NCI-H1417 (cell line): ENCODE results near the gene CNTN6.
A peak's percentile ranks its signal among the peaks of the same experiment; 100 is the strongest.

Experiments
- DNase-seq, 3 experiments: peaks; one replicate each; lab custom pipeline; 2025; lab: John Stamatoyannopoulos, UW

Gene CNTN6

DNA sequence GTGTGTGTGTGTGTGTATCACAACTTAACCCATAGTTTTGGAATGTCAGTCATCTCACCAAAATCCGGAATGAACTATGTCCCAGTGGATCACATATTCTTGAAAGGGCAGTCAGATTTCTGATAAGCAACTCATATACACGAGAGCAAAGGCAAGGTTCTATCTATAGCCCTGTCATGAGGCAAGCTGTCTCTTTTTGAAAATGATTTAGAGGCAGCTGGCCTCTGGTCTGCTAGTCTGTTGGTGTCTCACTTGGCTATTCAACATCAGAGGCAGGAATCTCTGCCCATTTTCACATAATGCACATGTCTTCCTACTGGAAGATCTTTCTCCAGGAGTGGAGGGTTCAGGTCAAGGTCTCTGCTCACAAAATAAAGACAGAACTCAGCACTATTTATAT, 79.8 kb downstream of the CNTN6 start:
- no peak for DNase-seq

DNA sequence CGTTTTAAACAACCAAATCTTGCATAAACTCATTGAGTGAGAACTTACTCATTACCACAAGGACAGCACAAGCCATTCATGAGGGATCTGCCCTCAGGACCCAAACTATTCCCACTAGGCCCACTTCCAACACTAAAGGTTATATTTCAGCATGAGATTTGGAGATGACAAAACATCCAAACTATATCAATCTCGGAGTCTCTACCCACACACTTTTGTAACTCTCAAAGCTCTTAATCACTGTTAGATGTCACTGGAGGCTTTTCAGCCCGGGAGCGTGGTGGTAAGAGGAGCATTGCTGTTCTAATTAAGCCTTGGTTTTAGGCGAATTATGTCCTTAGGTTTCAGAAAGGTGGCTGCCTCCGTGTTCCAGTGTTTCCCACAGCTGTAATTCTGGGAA, 86.3 kb downstream of the CNTN6 start:
- no peak for DNase-seq

DNA sequence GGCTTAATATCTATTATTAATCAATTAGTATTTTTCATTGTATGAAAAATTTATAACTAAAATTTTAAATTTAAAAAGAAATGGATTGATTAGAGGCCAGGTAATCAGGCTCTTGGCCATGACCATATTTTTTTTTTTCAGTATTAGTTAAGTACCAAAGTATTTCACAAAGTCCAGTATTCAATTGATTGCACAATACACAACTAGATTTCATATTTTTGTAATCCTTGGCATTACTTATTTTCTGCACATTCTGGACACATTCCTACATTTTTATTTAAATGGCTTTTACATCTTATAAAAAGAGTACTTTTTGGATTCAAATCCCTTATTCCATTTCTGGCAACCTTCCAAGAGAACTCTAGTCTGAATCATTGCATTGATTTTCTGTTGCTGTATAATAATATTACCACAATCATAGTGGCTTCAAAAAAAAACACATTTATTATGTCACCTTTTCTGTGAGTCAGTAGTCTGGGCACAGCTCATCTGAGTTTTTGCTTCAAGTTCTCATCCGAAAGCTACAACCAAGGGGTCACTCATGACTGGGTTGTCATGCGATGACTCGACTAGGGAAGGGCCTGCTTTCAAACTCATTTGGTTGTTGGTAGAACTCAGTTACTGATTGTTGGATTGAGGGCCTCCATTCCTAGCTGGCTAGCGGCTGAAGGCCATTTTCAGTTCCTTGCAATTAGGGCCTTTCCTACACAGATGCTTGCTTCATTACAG, 90.7 kb downstream of the CNTN6 start:
- DNase-seq, result no peak

DNA sequence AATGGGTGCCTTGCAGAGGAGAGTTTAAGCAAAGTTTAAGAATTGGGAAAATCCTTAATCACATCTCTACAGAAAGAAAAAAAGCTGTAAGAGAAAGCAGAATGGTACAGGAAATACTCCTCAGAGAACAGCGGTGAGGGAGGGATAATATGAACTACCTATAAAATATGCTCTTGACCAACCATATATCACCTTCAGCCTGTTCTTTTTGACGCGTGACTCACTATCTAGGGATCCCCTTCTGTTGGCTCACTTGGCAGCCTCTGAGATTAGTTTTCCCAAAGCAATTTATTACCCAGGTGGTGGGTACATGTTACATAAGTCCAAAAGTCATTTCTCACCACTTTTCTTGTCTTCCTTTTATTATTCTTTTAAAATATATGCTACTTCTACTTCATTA, 97.7 kb downstream of the CNTN6 start:
- DNase-seq, result no peak

DNA sequence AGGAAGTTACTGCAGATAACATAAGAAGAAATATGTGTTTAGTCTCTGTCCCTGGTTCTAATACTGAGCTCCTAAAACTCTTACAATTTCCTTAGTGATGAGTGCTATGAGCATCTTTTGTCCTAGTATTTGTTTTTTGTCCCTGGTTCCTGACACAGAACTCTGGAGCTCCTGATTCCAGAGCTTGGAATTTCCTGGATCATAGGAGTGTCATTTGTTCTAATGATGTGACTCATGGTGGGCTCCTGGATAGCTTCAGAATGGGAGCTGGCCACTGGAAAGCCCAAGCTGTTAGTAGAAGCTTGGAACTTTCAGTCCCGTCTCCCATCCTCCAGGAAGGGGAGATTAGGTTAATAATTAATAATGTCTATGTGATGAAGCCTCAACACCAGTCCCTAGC, 98.2 kb downstream of the CNTN6 start:
- no peak for DNase-seq

DNA sequence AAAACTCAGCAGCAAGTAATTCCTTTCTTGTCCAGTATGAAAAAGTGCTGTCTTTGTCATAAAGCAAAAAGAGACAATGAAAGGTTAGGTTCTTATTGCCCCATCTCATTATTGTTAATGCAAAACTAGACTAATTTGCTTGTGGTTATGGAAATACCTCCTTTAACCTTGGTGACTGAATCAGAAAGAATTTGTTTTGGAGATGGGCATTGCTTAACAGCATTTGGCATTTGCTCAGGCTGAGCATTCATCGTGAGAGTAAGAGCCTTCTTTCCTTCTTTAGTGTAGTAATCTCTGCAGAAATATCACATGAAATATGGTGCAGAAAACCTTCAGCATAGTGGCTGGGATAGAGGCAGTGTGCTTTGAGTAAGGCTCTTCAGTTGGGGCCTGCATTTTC, 103.1 kb downstream of the CNTN6 start:
- DNase-seq, result no peak

DNA sequence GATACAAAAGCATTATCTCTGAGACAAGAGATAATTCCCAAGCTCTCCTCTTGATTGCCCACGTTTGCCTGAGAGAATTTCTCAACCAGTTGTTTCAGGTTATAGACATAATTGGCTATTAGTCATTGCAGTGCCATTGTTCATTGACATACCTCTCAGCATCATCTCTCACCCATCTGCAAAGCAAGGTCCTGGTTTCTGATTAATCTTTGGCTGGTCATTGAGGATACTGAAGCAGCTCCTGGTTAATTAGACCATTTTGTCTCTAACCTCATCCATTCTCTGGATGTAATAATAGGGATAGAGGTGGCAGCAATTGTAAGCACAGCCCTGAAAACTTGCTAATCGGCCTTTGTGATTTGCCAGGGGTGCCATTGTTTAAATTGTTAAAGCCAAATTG, 104.2 kb downstream of the CNTN6 start:
- DNase-seq, result peak in 2 of 3 experiments; percentile 42 to 84

DNA sequence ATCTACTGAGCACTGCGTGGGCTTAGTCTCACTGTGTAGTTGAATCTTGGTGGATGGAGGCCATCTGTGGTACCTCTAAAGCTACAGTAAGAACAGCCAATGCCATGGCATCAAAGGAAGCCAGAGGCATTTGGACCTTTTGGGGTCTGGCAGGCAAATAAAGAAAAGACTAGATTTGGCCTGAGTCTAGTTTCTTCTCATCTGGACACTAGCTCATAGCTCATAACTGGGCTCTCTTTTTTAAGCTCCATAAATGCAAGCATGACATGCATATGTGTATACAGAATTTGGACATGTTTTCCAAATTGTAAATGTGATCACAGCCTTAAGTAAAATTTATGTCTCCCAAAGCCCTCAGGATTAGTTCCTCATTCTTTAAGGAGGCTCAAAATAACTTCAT, 107.5 kb downstream of the CNTN6 start:
- no peak for DNase-seq

DNA sequence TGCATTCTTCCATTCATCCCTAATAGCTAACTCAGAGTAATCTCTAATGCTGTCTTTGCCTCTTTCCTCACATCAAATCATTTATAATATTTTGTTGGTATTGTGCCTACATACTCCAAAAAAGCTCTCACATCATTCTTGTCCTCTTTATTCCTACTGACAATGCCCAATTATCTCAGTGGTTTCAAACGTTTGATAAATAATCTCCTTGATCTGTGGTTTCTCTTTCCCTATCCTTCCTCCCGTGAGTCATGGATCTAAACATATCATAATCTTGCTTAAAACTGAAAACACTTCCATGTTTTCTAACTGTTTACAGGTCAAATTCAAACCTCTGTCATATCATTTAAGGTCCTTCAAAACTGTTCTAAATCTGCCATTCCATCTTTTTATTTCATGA, 115.1 kb downstream of the CNTN6 start:
- DNase-seq, result peak in 1 of 3 experiments; percentile 39

DNA sequence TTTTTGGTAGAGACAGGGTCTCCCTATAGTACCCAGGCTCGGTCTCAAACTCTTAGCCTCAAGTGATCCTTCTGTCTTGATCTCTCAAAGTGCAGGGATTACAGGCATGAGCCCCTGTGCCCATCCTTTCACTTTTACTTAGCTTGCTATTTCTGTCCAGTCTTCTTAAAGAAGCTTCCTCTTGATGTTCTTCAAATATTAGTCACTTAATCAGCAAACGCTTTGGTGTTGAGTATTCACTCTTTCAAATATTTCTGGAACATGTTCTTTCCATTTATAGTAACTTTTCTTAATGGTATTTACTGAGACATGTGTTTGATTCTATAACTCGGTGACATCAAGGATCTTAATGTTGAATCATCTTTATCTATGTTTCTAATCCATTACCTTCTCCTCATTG, 122.1 kb downstream of the CNTN6 start:
- DNase-seq, result no peak

DNA sequence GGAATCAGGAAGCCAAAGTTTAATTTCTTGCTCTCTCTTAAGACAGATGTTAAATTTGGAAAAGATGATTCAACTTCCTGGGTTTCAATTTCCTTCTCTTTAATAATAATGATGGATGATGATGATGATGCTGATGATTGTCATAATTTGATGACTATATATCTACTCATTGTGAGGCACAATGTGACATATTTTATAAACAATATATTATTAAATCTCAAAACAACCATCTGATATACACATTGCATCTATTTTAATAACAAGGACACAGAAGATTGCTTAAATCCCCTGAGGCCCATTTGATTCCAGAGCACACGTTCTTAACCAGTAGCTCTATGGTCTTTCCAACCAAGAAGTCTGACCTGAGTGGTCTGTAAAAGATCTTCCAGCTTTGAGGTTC, 124.0 kb downstream of the CNTN6 start:
- no peak for DNase-seq

DNA sequence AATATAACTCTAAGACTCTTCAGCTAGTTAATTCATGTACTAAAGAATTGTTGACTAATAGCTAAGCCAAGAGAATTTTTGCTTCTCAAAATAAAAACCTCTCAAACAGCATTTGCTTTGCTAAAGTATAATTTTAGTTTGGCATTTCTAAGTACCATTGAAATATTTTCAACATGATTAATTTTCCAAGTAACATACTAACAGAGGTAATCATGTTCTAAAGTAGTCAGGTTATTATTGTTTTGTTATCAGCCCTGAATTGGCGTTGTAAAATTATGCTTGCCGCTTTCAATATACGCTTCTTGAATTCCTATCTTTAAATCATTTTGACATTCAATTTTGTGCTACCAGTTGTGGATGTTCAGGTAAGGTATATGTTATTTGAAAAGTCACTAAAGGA, 134.3 kb downstream of the CNTN6 start:
- no peak for DNase-seq

DNA sequence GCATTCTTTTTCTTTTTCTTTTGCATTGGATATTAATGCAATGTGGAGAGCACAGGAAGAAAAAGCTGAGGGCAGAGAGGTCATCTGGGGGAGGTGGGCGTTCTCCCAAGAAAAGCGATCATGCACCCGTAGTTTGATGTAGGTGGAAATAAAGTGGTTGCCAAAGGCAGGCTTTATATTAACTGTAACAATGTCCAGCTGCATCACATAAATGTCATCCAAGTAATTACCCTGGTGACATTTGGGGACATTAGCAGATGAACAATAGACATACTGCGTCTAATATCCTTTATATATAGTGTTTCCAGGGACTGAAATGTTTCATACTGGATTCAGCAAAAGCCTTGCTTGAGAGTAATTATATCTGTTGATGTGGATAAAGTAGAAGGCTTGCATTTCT, 135.5 kb downstream of the CNTN6 start:
- peak in 2 of 3 experiments; percentile 16 to 73 for DNase-seq

DNA sequence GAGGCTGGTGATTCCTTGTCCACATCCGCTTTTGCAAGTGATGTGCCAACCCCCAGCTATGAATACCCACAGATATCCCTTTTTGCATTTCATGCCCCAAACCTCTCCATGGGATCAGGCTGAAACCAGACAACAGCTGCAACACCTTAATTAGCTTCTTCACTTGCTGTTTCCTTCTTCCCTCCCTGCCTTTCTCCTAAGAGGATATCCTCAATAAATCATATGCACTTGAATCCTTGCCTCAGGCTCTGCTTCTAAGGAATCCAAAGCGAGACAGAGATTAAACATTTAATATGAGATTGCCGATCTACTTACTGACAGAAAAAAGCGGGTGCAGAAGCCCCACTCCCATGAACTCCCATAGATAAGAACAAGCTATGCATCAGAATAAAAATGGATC, 138.1 kb downstream of the CNTN6 start:
- no peak for DNase-seq

DNA sequence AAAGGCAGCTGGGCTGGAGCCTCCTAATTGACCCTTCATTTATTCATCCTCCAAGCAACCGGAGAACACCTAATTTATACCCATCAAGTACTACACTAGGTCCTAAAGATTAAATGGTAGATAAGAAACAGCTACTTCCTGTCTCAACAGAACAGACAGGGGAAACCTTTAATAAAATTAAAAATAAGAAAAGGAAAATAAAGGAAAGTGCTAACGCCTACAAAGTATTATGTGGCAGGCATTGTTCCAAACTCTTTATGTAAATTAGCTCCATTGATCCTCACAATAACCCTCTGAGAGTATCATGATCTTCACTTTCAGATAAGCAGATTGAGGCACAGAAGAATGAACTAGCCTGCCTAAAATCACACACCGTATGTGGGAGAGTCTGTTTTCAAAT, 139.5 kb downstream of the CNTN6 start:
- peak in 1 of 3 experiments; percentile 37 for DNase-seq

DNA sequence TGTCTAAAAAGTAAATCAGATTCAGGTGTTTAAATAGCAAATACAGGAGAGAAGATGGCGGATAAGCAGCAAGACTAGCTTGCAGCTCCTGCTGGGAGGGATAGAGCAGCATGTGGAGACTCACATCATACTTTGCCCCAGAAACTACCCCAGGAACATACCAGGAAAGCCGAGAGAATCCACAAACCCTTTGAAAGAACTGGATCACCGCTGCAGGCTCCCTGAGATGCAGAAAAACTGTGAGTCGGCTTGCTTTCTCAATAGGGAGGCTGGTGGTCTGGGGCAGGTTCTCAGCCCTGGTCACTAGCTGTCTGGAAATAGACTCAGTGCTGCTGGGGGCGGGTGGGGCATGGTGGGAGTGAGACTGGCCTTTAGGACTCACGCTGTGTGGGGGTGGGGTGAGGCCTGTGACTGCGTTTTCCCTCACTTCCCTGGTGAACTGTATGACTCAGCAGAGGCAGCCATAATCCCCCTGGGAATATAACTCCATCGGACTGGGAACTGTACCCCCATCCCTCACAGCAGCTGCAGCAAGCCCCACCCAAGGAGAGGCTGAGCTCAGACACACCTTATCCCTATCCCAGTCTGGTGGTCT, 142.8 kb downstream of the CNTN6 start:
- no peak for DNase-seq

DNA sequence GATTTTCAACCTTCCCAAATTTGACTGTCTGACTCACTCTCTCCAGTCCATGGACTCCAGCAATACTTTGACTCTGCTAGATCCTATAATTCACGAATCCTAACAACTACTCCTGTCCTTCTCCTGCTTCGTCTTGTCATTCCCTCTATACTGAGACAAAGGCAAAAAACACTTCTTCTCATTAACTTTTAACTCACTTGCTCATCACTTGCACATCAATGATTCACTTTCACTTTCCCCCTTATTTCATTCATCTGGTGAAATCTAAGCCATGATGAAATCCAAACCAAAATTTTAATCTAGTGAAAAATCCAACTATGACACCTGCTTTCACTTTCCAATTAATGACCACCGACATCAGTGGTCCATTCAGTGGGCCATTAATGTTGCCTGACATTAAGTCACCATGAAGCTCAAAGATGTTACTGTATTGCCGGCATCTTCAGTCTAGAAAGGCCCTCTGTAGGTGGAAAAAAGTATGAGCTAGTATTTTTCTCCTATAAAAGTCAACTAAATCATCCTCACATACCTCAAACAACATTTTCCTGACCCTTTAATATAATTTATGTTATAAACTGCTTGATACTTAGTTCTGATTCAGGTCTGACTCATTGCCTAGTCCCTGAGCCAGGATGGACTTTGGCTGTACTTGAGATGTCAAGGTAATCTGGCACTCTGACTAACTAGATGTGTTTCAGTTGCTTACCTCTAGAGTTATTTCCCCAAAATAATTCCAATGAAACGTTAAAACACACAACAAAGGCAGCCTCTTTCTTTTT, 158.6 kb downstream of the CNTN6 start:
- DNase-seq, result no peak

DNA sequence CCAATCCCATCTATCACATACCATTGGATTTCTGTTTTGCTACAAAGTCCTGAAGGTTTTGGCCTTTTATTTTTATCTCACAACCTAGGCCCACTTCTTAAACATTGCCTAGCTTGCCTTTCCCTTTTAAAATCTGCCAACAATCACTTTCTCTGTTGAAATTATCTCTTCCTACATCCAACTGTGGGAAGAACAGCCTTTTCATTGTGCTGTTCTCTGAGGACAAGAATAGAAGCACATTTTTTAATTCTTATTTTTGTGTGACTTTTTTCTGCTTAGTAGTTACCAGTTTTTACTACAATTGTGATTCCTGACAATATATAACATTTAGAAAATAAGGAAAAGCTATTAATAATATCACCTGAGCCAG, 159.2 kb downstream of the CNTN6 start:
- DNase-seq, result no peak

DNA sequence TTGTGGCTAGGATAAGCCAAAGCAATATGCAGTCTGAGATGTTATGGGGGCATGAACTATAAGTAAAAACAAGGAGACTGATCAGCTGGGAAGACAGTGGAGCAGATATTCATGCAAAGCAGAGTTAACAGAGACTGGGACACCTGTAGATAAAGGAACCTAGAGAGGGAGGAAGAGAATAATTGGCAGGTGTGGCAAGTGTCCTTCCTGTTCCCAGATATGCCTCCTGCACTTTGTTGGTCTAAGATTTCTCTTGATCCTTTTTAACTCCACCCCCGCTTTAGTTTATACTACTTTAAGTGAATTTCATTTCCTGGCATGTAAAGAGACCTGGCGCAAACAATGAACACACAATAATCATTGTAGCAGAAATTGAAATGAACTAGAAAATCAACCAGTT, 169.4 kb downstream of the CNTN6 start:
- DNase-seq, result no peak

DNA sequence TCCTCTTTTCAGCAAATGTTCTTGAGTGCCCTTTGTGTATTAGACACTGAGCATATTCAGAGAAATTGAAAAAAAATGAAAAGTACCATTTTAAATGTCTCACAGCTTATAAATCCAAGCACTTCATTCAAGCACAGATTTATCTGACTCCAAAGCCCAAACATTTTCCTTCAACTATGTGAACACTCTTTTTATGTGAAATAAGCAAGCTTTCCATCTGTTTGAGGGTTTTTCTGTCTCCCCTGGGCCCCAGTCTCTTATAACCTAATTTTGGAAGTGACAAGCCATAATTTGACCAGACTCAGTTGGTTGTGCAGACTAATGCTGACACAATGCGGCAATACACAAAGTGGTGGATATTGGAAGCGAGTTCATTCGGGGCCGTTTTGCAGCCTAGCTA, 170.3 kb downstream of the CNTN6 start:
- DNase-seq, result no peak

DNA sequence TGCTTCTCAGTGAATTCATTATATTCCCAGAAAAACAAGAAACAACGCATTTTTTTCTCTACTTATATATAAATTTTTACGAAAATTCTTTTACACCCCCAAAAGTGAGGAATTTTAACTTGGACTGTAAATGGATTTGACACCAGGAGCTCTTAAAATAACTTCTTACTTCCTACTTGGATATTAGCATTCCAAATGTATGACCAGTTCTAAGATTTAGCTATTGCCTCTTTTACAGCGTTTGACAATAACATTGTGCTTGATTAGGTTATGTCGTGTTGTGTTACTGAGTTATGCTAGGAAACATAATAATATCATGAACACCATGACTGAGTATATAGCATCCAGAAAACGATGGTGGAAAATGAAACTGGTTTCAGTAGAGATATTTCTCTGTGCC, 177.0 kb downstream of the CNTN6 start:
- DNase-seq, result no peak

DNA sequence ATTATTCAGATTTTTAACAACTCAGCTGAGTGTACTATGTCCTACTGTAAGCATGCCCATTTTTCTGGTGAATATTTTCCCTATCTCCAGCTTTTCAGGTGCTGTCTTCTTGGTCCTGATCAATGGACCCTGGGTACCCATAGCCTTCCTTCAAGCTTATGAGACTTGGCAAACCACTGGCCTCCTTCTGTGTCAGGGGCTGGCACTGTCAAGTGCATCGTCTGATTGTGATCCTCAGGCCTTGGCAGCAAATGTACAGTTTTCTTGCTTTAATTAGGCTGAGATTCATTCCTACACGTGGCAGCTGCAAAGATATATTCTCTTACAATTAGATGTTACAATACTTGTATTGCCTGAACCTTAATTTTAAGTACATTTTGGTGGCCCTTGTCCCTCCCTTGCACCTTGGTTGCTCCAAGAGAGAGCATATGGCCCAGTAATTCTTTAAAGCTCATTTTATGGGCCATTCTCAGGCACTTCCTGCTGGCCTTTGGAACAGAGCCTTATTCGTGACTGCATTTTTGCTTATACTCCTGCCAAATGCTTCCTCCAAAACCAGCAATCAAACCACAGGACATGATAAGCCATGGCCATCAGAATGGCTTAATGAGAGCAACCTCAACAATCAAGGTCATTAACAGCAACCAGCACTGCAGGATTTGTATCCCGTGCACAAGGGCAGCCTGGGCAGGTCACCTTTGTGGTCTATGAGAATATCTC, 179.9 kb downstream of the CNTN6 start:
- DNase-seq, result no peak

DNA sequence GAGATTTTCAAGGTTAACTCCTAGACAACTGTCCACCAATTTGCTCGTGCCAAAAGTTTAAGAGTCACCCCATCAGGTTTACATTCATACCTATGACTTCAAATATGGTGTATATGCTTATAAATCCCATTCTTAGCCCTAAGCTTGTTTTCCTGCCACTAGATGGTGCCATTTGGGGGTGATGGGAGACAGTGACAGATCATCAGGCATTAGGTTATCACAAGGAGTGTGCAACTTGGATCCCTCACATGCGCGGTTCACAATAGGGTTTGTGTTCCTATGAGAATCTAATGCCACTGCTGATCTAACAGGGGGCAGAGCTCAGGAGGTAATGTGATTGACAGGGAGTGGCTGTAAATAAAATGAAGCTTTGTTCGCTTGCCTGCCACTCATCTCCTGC, 182.7 kb downstream of the CNTN6 start:
- peak in 2 of 3 experiments; percentile 26 to 55 for DNase-seq
